NCI-H2196 treated with DMSO at 0.1 percent for 48 hours (cell line): ENCODE data around the gene PLCL2.

Source experiments
- DNase-seq: peaks from one replicate; lab custom pipeline; 2025; ENCODE audit not compliant: unreplicated experiment; lab: John Stamatoyannopoulos, UW

Gene PLCL2

DNA sequence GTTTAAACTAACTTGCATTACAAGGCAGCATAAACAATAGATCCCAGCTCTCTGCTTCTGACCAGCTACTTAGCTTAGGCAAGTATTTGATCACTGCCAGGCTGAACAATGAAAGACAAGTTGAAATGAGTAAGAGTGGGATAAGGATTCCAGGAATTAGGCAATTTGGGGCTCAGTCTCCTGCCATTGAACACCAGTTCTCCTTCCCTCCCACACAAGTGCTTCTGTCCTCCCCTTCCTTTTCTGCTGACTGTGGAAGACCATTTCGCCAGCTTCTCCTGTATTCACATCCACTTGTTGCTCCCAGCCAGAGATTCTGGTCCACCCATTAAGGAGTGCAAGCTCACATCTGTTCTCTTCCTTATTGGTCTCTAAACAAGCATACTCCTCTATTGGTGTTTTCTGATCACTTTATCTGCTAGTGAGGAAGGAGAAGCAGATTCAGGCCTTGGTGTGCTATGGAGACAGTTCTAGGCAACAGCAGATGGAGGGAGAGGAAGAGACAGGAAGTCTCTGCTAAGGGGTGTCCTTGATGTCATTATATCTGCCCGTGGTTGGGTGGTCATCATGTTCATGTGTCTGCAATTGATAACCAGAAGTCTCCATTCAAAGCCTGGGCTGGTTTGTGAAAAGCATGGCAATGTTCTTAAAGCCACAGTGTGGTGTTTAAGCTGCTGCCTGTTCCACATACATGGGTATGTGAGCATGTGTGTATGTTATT lies 121.5 kb downstream of the PLCL2 start:
- no peak for DNase-seq

DNA sequence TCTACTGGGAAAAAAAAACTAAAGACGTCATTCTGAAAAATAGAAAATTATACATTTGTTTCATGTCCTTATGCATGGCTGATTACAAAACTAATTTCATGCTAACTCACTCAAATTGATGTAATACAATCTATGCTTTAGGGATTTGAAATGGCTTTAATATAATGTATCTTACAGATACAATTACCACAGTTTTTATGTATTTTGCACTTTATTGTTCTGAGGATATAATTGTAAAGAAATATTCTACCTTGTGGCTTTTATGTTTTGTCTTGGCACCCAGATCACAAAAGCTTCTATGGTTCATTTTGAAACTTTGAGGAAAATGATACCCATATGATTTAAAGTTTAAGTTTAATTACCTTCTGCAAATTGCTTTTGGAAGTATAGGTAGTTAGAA lies 122.5 kb downstream of the PLCL2 start:
- DNase-seq = no peak

- DNase-seq = no peak
Observed at GRCh38 chr3:17009826-17010225, 125.1 kb downstream of the PLCL2 start.

- DNase-seq = no peak
Observed at GRCh38 chr3:17011728-17012338, 127.1 kb downstream of the PLCL2 start.

DNA sequence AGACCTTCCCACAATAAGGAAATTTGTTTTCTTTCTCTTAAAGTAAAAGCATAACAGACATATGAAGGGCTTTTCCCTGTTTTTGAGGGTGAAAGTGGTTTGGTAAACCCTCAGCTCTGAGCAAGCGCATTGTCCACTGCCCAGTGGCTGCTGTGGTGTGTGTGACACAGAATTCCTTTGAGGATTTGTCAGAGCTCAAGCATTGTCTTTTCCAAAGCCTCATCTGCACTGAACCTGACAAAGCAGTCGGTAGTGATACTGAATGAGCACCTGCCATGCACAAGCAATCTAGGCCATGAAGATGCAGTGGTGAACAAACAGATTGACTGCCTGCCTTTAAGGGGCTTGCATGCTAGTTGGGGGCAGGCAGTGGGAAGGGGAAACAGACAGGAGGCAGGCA lies 128.3 kb downstream of the PLCL2 start:
- DNase-seq = no peak

- DNase-seq = no peak
Observed at GRCh38 chr3:17013571-17013970, 128.8 kb downstream of the PLCL2 start.

GRCh38 chr3:17014284-17014683 lies 129.5 kb downstream of the PLCL2 start:
- DNase-seq = no peak

GRCh38 chr3:17014709-17015108 lies 130.0 kb downstream of the PLCL2 start:
- no peak for DNase-seq

GRCh38 chr3:17021614-17022013 lies 136.9 kb downstream of the PLCL2 start:
- DNase-seq = no peak

GRCh38 chr3:17023006-17023664 lies 138.4 kb downstream of the PLCL2 start:
- DNase-seq = no peak

GRCh38 chr3:17025594-17026139 lies 140.9 kb downstream of the PLCL2 start:
- no peak for DNase-seq

GRCh38 chr3:17027318-17027717 lies 142.6 kb downstream of the PLCL2 start:
- no peak for DNase-seq

GRCh38 chr3:17028363-17028762 lies 143.6 kb downstream of the PLCL2 start:
- no peak for DNase-seq

DNA sequence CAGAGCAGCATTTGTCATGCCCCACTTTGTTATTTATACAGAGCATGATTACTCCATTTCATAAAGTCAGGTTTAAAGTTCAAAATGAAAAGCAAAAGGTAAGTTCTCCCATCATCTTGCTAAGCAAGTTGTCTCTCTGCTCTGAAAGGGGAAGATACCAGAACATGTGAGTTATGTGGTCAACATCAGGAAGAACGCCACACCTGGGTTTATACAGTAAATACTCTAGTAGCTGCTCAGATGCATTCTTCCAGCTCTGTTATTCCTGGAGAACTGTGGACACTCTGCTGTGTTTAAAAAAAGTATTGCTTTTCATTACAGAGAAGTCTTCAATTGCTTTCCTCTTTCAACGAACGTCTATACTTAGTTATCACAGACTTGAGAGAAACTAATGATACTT lies 145.7 kb downstream of the PLCL2 start:
- no peak for DNase-seq

GRCh38 chr3:17030956-17031652 lies 146.3 kb downstream of the PLCL2 start:
- no peak for DNase-seq

DNA sequence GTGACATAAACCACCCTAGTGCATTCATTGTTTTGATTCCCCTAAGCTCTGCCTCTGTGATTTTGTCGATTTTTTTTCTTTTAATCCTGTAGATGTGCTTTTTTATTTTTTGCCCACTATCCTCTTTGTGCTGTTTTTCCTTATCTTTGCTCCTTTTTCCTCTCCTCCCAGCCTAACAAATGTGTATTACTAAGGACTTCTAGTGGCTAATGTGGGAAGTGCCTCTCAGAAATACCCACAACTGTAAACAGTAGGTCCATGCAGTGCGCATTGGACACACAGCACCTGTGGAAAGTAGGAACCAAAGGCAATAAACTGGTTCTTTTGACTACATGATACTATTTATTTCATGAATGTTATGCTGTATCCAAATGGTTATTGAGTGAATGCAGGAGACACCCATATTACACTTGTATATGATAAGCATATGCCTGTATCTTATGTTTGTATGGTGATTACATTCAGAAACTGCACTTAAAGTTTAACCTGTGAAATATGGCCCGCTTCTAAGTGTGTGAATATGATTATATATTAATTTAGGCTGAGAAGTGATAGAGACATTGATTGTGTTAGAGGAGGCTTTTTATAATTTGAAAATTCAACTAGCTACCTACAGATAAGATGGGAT lies 147.8 kb downstream of the PLCL2 start:
- peak; percentile 2 for DNase-seq

- no peak for DNase-seq
Observed at GRCh38 chr3:17033516-17034168, 148.9 kb downstream of the PLCL2 start.

DNA sequence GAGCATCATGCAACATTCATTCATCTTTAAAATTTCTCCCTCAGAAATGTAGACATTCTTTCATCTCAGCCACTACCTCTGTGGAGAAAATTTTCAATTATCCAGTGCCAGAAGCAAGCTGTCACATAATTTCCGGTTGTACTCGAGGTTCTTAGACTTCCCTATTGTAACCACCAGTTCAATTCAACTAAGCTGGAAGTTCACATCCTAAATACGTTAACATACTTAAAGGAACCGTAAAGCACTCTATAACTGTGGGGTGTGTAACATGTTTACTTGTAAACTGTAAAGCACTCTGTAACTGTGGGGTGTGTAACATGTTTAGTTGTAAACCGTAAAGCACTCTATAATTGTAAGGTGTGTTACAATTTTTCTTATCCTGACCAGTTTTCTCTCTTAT lies 150.3 kb downstream of the PLCL2 start:
- no peak for DNase-seq

- DNase-seq = no peak
Observed at GRCh38 chr3:17035966-17036365, 151.2 kb downstream of the PLCL2 start.

- no peak for DNase-seq
Observed at GRCh38 chr3:17038141-17038540, 153.4 kb downstream of the PLCL2 start.
